ENCODE data around the gene FLOT1.
"Not testable (repeated sequence)": the region's sequence is repeated elsewhere in the genome, so short reads cannot be mapped to it uniquely, and the experiment has no call there.

FLOT1 gene

DNA sequence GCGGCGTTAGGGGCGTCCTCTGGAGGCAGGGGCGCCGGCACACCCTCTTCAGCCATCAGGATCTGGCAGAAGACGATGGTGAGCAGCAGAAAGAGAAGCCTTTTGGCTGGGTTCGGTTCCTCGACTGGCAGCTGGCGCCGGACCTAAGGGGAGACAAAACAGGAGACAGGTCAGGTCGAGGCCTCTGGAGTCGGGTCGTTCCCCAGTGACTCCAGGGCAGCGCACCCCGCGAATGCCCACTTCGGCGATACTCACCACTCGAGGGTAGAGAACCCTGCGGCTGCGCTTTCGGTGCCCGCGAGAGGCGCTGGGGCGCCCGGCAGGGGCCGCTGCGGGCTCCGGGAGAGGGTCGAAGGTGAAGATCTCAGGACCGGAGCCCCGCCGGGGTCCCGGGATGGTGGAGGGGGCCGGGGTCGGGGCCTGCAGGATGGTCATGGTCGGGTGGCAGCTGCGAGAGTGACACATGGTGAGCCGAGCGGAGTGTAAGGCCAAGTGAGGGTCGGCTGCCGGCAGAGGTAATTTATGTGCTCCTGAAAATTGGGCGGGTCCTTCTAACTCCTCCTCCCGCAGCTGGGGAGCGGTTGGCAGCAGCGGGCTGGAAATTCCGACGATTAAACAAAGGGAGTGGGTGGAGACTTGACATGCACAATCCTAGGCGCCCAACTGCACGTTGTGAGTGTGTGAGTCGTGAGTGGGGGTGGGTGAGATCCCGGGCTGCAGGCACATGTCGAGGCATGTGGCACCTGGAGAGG lies 1.7 kb upstream of the FLOT1 start, which contains the start of gene IER3:
Gene IER3, minus strand, starts transcription at position 494 of the 752 bp plus-strand sequence. Its CDS starts 29 bp downstream, at position 465.
- DNase-seq: peak; percentile 42 to 80 (median 62)

DNA sequence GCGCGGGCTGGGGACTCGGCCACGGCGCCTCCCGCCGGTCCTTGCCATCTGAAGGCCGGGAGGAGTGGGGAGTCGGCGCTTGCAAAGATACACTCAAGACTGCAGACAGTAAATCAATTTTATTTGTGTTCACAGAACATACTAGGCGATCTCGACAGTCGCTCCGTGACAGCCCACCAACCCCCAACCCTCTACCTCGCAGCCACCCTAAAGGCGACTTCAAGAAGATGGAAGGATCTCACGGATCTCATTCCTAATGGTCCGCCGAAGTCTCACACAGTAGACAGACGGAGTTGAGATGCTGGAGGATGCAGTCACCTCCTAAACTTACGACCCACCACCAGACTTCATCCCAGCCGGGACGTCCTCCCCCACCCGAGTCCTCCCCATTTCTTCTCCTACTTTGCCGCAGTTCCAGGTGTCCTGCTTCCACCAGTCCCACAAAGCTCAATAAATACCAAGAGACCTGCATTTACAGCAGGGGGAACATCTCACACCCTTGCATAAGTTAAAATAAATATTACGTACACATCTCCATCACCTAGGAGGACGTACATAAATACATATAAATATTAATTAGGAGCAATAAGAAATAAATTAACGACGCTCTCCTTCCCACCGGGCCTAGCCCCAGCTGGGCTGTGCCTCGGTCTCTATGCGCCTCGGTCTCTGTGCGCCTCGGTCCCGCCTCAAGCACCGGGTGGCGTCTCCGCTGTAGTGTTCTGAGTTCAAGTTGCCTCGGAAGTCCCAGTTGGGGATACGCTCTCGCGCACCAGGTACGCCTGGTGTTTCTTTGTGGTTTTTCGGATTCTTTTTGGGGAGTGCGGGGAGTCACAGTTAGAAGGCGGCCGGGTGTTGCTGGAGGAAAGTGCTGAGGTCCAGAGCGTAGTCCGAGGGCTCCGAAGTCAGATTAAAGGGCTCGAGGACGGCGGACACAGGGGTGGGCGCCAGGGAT lies 889 bp upstream of the FLOT1 start:
- DNase-seq: peak in 3 of 5 donors; percentile 26 to 64 (median 33)

DNA sequence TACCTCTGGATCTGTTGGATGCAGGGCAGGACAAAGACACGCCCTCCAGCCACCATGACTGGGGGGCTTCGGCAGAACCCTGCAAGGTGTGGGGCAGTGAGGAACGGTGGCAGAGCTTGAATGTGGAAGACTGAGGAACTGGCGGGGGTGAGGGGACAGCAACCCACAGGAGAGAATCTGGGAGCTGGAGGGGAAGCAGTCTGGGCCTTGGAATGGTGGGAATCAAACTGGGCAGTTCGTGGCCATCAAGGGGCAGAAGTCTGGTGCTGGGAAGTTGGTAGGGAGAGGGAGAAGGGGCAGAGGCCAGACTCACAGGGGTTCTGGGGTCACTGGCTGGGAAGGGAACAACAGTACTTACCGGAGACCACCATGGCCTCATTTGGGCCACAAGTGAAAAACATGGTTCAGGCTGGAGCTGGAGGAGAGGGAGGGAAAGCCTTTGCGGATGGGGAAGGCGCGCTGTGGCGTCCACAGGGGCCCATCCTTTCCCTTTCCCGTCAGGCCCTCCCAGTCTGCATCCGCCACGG lies 635 bp downstream of the FLOT1 start:
- no peak for DNase-seq

DNA sequence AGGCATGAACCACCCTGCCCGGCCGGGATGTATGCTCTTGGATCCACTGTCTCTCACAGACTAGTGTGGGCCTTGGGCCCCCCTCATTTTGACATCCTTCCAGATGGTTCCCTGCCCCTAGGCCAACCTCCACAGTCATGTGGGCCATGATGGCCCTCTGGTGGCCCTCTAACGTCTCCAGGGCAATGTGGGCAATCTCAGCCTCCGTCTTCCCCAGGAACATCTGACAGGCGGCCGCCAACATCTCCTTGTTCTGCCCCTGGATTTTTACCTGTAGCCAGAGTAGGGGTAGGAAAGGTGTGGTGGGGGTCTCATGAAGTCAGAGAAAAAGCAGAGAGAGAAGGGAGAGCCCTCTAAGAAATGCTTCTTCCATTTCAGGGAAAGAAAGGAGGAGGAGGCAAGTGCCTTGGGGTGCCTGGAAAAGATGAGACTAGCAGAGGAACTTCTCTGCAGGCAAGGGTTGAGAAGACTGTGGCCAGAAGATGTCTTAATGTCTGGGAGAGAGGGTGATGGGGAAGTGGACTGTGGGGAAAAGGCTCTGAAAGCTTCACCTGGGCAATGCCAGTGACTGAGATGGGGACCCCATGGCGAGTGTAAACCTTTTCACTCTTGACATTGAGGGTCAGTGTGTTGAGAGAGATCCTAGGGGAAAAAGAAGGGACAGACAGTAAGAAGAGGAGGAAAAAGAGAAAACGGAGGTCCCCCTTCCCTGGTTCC lies 1.3 kb downstream of the FLOT1 start:
- no peak for DNase-seq

DNA sequence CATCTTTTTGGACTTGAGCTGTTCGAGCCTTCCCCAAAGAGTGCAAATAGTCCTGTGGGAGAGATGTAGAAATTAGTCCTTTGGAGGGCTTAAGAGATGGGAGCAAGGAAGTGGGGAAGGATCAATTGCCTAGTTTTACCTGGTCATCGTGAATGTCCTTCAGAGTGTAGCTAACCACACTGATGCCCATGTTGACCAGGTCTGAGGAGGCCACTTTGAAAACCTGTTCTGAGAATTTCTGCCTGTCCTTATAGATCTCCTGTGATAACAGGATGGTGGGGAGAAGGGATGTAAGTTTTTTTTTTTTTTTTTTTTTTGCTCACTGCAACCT lies 2.0 kb downstream of the FLOT1 start:
- no peak for DNase-seq

DNA sequence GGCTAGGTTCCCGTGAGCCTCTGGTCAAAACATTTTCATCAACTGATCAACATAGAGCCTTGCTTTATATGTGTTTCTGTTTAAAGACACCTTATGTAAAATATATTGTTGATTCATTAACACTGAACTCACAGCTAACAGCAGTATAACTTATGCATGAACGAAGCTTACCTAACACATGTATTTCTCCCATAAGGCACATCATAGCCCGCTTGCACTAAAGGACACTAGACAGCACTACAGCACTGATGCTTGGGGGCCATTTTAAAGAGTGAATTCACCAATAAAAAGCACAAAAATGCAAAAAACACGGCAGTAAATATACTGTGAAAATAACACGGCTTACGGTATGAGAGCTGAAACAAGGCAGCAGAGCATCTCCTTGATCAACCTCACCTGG lies 4.0 kb downstream of the FLOT1 start:
- DNase-seq: no peak

DNA sequence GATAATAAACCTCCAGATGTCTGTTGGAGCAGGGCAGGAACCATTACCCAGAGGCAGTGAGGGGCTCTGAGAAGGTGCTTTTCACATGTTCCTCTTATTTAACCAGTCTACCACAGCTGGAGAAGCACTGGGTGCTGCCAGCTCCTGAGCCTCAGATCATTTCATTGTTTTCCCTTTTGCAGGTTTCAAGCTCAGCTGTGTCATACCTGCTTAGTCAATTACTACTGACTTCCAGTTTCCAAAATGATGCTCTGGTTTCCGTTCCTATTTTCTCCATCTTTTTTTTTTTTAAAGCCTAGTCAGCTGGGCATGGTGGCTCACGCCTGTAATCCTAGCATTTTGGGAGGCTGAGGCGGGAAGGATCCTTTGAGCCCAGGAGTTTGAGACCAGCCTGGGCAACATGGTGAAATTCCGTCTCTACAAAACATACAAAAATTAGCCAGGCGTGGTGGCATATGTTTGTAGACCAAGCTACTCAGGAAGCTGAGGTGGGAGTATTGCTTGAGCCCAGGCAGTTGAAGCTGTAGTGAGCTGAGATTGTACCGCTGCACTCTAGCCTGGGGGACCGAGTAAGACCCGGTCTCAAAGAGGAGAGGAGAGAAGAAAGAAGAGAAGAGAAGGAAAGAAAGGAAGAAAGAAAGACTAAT lies 6.7 kb downstream of the FLOT1 start:
- no peak for DNase-seq

DNA sequence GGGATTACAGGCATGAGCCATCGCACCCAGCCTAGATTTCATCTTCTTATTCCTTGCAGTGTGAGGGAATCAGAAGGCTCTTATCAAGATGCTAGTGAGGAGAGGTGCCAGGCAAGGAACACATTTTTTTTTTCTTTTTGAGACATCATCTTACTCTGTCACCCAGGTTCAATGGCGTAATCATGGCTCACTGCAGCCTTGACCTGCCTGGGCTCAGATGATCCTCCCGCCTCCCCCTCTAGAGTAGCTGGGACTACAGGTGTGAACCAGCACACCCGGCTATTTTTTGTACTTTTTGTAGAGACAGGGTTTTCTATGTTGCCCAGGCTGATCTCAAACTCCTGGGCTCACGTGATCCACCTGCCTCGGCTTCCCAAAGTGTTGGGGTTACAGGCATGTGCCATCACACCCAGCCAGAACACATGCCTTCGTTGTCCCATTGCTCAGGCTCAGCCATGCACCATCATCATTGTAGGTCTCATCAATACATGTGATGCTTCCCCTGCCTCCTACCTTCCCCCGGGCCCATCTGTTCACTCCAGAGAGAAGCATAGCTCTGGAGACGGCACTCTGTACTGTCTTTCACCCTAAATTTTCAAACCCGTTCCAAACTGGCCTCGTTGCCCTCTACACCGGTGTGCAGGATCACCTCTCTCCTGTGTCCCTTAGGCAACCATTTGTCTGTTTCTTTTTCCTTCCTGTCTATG lies 10.1 kb downstream of the FLOT1 start:
- DNase-seq: no peak

DNA sequence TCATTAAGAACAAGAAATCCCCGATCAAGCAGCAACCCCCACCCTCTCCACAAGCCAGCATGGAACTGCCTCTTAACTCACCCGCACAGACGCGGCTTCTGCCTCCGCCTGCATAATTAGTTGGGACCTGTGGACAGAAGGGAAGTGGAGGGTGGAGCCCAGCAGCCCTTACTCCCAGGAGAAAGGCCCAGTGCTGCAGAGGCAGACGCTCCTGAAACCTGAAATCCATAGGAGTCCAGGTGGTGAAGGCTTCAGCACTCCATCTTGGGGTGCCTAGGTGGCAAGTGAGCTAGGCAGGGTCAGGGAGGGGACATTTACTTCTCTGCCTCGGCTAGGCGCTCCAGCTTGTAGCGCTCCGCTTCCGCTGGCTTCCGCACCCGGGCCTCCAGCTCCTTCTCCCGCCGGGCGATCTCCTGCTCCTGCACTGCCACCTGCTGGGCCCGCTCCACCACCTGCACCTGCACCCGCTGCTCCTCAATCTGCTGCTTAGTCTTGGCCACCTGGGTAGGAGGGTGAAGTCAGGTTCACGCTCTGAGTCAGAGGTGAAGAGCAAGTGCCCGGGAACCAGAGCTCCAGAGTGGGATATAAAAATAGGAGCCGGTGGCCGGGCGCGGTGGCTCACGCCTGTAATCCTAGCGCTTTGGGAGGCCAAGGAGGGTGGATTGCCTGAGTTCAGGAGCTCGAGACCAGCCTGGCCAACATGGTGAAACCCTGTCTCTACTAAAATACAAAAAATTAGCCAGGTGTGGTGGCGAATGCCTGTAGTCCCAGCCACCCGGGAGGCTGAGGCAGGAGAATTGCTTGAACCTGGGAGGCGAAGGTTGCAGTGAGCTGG lies 11.7 kb downstream of the FLOT1 start:
- DNase-seq: peak; percentile 74 to 87 (median 79)

DNA sequence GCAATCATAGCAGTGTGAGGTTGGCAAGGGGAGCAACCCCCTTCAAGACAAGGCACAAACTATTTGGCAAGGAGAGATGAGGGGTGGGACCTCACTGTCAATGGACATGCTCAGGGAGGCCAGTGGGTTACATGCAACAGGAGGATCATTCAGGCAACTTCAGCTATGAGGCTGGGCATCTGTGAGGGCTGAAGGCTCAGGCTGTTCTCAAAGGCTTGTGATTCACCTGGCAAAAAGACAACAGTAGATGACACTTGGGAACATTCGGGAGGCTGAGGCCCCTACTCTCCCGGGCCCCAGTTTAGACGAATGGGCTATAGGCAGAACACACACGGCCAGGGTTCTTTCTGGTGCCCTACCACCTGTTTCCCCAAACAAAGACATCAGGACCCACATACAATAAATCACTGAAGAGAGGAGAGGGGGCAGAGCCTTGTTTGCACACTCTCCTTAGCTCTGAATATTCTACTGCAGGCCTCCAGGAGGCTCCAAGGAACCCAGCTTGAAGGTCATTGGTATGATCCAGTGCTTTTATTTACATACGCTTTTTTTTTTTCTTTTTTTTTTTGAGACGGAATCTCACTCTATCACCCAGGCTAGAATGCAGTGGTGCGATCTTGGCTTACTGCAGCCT lies 14.4 kb downstream of the FLOT1 start:
- DNase-seq: no peak

DNA sequence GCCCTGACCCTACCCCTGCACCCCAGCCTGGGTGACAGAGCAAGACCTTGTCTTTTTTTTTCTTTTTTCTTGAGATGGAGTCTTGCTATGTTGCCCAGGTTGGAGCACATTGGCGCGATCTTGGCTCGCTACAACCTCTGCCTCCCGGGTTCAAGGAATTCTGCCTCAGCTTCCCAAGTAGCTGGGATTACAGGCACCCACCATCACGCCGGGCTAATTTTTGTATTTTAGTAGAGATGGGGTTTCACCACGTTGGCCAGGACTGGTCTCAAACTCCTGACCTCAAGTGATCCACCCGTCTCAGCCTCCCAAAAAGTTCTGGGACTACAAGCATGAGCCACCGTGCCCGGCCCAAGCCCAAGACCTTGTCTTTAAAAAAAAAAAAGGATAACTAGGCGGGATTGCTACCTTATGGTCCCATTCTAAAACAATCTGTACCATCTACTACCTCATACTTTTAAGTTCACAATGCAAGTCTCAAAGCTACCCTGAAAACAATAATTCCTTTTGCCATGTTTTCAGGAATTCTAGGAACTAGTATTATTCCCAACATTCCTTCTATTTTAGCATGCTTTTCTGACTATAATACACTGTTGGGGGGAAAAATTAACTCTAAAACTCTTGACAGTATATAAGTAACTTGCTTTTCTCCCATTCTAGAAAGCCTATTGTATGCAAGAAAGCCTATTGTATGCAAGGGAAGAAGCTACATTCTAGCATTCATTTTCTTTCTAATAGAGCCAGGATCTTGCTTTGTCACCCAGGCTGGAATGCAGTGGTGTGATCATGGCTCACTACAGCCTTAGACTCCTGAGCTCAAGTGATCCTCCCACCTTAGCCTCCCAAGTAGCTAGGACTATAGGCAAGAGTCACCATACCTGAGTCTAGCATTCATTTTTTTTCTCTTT lies 15.7 kb downstream of the FLOT1 start:
- no peak for DNase-seq

DNA sequence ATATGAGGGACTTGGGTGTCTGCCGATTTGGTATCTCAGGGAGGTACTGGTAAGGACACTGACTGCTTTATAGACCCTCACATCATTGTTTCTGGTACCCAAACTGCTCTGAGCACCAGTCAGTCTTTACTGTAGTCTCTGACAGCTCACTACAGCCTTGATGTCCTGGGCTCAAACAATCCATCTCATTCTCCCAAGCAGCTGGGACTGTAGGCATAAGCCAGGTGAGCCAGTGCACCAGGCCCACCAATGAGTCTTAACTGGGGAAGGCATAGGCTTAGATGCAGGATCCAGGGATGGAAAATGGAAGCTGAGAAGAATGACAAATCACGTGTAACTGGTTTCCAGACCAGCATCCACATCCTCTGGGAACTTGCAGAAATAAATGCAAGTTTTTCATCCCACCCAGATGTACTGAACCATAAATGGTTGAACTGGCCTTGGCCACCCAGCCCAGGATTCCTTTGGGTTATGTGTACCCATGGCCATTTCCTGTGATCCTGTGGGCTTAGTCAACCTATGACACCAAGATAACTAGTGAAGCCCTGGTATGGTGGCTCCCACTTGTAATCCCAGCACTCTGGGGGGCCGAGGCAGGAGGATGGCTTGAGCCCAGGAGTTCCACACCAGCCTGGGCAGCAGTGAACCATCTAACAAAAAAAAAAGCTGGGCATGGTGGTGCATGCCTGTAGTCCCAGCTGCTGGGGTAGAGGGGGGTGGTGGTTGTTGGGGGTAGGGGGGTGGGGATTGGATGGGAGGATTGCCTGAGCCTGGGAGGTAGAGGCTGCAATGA lies 16.6 kb downstream of the FLOT1 start:
- no peak for DNase-seq

DNA sequence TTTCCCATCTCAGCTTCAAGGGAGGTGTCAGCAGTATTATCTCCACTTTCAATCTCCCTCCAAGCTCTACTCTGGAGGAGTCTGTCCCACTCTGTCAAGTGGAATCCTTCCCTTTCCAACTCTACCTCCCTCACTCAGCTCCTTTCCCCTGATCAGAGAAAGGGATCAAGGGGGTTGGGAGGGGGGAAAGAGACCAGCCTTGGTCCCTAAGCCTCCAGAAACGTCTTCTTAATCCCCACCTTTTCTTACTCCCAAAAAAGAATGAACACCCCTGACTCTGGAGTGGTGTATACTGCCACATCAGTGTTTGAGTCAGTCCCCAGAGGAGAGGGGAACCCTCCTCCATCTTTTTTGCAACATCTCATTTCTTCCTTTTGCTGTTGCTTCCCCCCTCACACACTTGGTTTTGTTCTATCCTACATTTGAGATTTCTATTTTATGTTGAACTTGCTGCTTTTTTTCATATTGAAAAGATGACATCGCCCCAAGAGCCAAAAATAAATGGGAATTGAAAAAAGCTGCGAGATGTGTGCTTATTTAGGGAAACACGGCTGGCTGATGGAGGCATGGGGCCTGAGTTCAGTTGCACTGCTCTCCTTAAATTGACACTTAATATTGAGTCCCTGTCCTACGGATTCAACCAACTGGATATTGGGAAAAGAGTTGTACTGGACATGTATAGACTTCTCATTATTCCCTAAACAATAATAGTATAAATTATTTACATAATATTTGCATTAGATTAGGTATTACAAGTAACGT lies 17.4 kb downstream of the FLOT1 start:
- no peak for DNase-seq

DNA sequence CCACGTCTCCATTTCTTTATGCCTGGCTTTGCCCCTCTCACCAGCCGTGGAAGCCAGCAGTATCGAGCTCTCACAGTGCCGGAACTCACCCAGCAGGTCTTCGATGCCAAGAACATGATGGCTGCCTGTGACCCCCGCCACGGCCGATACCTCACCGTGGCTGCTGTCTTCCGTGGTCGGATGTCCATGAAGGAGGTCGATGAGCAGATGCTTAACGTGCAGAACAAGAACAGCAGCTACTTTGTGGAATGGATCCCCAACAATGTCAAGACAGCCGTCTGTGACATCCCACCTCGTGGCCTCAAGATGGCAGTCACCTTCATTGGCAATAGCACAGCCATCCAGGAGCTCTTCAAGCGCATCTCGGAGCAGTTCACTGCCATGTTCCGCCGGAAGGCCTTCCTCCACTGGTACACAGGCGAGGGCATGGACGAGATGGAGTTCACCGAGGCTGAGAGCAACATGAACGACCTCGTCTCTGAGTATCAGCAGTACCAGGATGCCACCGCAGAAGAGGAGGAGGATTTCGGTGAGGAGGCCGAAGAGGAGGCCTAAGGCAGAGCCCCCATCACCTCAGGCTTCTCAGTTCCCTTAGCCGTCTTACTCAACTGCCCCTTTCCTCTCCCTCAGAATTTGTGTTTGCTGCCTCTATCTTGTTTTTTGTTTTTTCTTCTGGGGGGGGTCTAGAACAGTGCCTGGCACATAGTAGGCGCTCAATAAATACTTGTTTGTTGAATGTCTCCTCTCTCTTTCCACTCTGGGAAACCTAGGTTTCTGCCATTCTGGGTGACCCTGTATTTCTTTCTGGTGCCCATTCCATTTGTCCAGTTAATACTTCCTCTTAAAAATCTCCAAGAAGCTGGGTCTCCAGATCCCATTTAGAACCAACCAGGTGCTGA lies 18.4 kb downstream of the FLOT1 start:
- DNase-seq: not testable (repeated sequence)

DNA sequence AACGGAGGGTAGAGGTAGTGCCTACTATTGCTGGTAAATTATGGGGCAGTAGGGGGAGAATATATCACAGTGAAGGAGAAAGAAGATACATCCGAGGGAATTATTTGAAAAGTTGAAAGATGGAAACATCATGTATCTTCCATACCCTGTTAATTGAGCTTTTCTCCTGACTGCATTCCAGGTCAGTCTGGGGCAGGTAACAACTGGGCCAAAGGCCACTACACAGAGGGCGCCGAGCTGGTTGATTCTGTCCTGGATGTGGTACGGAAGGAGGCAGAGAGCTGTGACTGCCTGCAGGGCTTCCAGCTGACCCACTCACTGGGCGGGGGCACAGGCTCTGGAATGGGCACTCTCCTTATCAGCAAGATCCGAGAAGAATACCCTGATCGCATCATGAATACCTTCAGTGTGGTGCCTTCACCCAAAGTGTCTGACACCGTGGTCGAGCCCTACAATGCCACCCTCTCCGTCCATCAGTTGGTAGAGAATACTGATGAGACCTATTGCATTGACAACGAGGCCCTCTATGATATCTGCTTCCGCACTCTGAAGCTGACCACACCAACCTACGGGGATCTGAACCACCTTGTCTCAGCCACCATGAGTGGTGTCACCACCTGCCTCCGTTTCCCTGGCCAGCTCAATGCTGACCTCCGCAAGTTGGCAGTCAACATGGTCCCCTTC lies 19.2 kb downstream of the FLOT1 start:
- DNase-seq: not testable (repeated sequence)

Data from T-helper 1 cell (primary cell).